Liver (tissue), 9 donors: ENCODE results near the gene TCHHL1. TPM values are rescaled to one million over a fixed set of nuclear protein-coding genes. Genes with fewer than 3 reads are reported as not detected.

Source experiments
- DNase-seq: peaks from one replicate; pipeline ENCODE4 v3.0.0-alpha.2; 2017; ENCODE audit warnings: low spot score
- H3K27ac ChIP-seq, 2 donors: one replicate each; pipeline ENCODE4 v1.7.0; 2013; ENCODE audit warnings: inconsistent platforms in 2 of 2, low read length in 2 of 2, control low read depth in 1 of 2, low read depth in 1 of 2, mild to moderate bottlenecking in 1 of 2
- H3K27me3 ChIP-seq, 4 donors: one replicate each; pipeline versions ENCODE4 v1.6.1 to v1.7.0; 2013; ENCODE audit warnings: low read length in 3 of 4, inconsistent platforms in 1 of 4, mild to moderate bottlenecking in 1 of 4, moderate library complexity in 1 of 4; ENCODE audit not compliant: control insufficient read depth in 4 of 4, insufficient read depth in 4 of 4
- H3K36me3 ChIP-seq, 4 donors: one replicate each; pipeline versions ENCODE4 v1.6.1 to v1.7.0; 2013; ENCODE audit warnings: low read length in 3 of 4, mild to moderate bottlenecking in 3 of 4, low read depth in 1 of 4, moderate library complexity in 1 of 4; ENCODE audit not compliant: control insufficient read depth in 4 of 4, insufficient read depth in 3 of 4
- H3K4me1 ChIP-seq, 4 donors: one replicate each; pipeline versions ENCODE4 v1.6.1 to v1.7.0; 2013; ENCODE audit warnings: low read length in 3 of 4, mild to moderate bottlenecking in 3 of 4, moderate library complexity in 1 of 4; ENCODE audit not compliant: control insufficient read depth in 4 of 4, insufficient read depth in 4 of 4
- H3K4me3 ChIP-seq, 3 donors: one replicate each; pipeline versions ENCODE4 v1.6.1 to v1.7.0; 2013; ENCODE audit warnings: low read length in 3 of 3, control low read depth in 1 of 3, low read depth in 1 of 3, mild to moderate bottlenecking in 1 of 3
- H3K9ac ChIP-seq, 2 donors: one replicate each; pipeline ENCODE4 v1.7.0; 2013; ENCODE audit warnings: low read length in 2 of 2, mild to moderate bottlenecking in 2 of 2, moderate library complexity in 2 of 2, control low read depth in 1 of 2, low read depth in 1 of 2
- H3K9me3 ChIP-seq, 4 donors: one replicate each; pipeline versions ENCODE4 v1.6.1 to v1.7.0; 2013; ENCODE audit warnings: low read length in 3 of 4; ENCODE audit not compliant: control insufficient read depth in 4 of 4
- ATF3 ChIP-seq: IDR thresholded peaks from 2 replicates; pipeline ENCODE4 v1.6.1; 2016; ENCODE audit warnings: antibody characterized with exemption
- FOXA1 ChIP-seq: IDR thresholded peaks from 2 replicates; pipeline ENCODE4 v1.6.1; 2016; ENCODE audit warnings: antibody characterized with exemption
- FOXA2 ChIP-seq: IDR thresholded peaks from 2 replicates; pipeline ENCODE4 v1.6.1; 2016; ENCODE audit warnings: antibody characterized with exemption
- HNF4A ChIP-seq, 2 donors: conservative IDR thresholded peaks; 2 replicates each; pipeline ENCODE4 v1.6.1; 2016; ENCODE audit warnings: antibody characterized with exemption in 2 of 2, mild to moderate bottlenecking in 2 of 2
- RAD21 ChIP-seq, 2 donors: IDR thresholded peaks; 2 replicates each; pipeline ENCODE4 v1.6.1; 2016; ENCODE audit warnings: antibody characterized with exemption in 2 of 2, mild to moderate bottlenecking in 2 of 2
- RXRA ChIP-seq, 2 donors: IDR thresholded peaks; 2 replicates each; pipeline ENCODE4 v1.6.1; 2017 to 2018; ENCODE audit warnings: antibody characterized with exemption in 2 of 2, mild to moderate bottlenecking in 1 of 2
- SP1 ChIP-seq: IDR thresholded peaks from 2 replicates; pipeline ENCODE4 v1.6.1; 2018; ENCODE audit warnings: antibody characterized with exemption, mild to moderate bottlenecking
- TAF1 ChIP-seq: conservative IDR thresholded peaks from 2 replicates; pipeline ENCODE4 v1.6.1; 2016; ENCODE audit warnings: antibody characterized with exemption, mild to moderate bottlenecking
- YY1 ChIP-seq: IDR thresholded peaks from 2 replicates; pipeline ENCODE4 v1.6.1; 2016; ENCODE audit warnings: antibody characterized with exemption, mild to moderate bottlenecking
- WGBS: extraction: QIAGEN DNeasy Blood & Tissue Kit; methylation state at CpG from one replicate; pipeline ENCODE4 v1.1.7; 2013; 5-methylcytosine and 5-hydroxymethylcytosine counted together
- polyA plus RNA-seq, 2 donors: library from polyadenylated mRNA; stranded (reverse) in 1 of 2; unstranded in 1 of 2; fragments of 200-250 nt in 1 of 2; fragments of >200 nt in 1 of 2; fragmentation: Nextera tagmentation in 1 of 2; extraction: Ambion mirVana in 1 of 2; gene quantifications; one replicate each; pipeline versions ENCODE4 v1.2.1 to v1.2.3, GENCODE V29; 2013 to 2015
- total RNA-seq, 2 donors: library from RNA; depleted of rRNA; stranded (reverse); fragments of >200 nt; gene quantifications; one replicate each; pipeline ENCODE4 v1.2.3, GENCODE V29; 2014
- TF ChIP-seq, protein P1 (sequence below): IDR thresholded peaks from 2 replicates; pipeline ENCODE4 v1.6.1; 2016; ENCODE audit warnings: antibody characterized with exemption
- TF ChIP-seq, protein P2 (sequence below): IDR thresholded peaks from 2 replicates; pipeline ENCODE4 v1.6.1; 2016; ENCODE audit warnings: antibody characterized with exemption, mild to moderate bottlenecking
- TF ChIP-seq, protein P3 (sequence below): fragments of 150-350 bp; IDR thresholded peaks from 2 replicates; pipeline ENCODE4 v1.5.1; 2017; ENCODE audit warnings: improper control_type of control experiment, low read depth, low read length; ENCODE audit not compliant: missing input control
- donor health status: healthy.
- donor health status: healthy.
- donor health status: healthy.
- donor health status: healthy.
- donor health status: healthy.

Gene TCHHL1
- total and polyA plus RNA-seq, 4 donors, result not detected

GRCh38 chr1:152035539-152036266, 53.2 kb downstream of the TCHHL1 start:
- peak overlapping the region; percentile 35 to 58 (median 56) for H3K4me3 ChIP-seq
- H3K27me3 ChIP-seq, result peaks cover 0 to 2% (median 0%) of the 10 kb centered on the region in 4 donors
- H3K9ac ChIP-seq, result peak overlapping the region; percentile 52 to 75
- no peak for TF ChIP-seq YY1
- TF ChIP-seq RAD21 (IDR thresholded peaks at IDR 0.05), result no peak
- no peak for TF ChIP-seq ATF3
- TF ChIP-seq TAF1, result no peak
- TF ChIP-seq, protein P1, sequence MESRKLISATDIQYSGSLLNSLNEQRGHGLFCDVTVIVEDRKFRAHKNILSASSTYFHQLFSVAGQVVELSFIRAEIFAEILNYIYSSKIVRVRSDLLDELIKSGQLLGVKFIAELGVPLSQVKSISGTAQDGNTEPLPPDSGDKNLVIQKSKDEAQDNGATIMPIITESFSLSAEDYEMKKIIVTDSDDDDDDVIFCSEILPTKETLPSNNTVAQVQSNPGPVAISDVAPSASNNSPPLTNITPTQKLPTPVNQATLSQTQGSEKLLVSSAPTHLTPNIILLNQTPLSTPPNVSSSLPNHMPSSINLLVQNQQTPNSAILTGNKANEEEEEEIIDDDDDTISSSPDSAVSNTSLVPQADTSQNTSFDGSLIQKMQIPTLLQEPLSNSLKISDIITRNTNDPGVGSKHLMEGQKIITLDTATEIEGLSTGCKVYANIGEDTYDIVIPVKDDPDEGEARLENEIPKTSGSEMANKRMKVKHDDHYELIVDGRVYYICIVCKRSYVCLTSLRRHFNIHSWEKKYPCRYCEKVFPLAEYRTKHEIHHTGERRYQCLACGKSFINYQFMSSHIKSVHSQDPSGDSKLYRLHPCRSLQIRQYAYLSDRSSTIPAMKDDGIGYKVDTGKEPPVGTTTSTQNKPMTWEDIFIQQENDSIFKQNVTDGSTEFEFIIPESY, result no peak
- TF ChIP-seq RXRA (IDR thresholded peaks at IDR 0.05), result no peak
- TF ChIP-seq, protein P2, sequence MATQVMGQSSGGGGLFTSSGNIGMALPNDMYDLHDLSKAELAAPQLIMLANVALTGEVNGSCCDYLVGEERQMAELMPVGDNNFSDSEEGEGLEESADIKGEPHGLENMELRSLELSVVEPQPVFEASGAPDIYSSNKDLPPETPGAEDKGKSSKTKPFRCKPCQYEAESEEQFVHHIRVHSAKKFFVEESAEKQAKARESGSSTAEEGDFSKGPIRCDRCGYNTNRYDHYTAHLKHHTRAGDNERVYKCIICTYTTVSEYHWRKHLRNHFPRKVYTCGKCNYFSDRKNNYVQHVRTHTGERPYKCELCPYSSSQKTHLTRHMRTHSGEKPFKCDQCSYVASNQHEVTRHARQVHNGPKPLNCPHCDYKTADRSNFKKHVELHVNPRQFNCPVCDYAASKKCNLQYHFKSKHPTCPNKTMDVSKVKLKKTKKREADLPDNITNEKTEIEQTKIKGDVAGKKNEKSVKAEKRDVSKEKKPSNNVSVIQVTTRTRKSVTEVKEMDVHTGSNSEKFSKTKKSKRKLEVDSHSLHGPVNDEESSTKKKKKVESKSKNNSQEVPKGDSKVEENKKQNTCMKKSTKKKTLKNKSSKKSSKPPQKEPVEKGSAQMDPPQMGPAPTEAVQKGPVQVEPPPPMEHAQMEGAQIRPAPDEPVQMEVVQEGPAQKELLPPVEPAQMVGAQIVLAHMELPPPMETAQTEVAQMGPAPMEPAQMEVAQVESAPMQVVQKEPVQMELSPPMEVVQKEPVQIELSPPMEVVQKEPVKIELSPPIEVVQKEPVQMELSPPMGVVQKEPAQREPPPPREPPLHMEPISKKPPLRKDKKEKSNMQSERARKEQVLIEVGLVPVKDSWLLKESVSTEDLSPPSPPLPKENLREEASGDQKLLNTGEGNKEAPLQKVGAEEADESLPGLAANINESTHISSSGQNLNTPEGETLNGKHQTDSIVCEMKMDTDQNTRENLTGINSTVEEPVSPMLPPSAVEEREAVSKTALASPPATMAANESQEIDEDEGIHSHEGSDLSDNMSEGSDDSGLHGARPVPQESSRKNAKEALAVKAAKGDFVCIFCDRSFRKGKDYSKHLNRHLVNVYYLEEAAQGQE, result no peak
- peaks cover 3 to 14% (median 6%) of the 10 kb centered on the region in 4 donors for H3K4me1 ChIP-seq
- WGBS, result 43% methylated on average over 17 of the region's 17 CpGs
- peak overlapping the region; percentile 80 to 93 for H3K27ac ChIP-seq
- H3K36me3 ChIP-seq, result peaks cover 0 to 3% (median 0%) of the 10 kb centered on the region in 4 donors
- no peaks in the 10 kb centered on the region for H3K9me3 ChIP-seq
- DNase-seq, result no peak

DNA sequence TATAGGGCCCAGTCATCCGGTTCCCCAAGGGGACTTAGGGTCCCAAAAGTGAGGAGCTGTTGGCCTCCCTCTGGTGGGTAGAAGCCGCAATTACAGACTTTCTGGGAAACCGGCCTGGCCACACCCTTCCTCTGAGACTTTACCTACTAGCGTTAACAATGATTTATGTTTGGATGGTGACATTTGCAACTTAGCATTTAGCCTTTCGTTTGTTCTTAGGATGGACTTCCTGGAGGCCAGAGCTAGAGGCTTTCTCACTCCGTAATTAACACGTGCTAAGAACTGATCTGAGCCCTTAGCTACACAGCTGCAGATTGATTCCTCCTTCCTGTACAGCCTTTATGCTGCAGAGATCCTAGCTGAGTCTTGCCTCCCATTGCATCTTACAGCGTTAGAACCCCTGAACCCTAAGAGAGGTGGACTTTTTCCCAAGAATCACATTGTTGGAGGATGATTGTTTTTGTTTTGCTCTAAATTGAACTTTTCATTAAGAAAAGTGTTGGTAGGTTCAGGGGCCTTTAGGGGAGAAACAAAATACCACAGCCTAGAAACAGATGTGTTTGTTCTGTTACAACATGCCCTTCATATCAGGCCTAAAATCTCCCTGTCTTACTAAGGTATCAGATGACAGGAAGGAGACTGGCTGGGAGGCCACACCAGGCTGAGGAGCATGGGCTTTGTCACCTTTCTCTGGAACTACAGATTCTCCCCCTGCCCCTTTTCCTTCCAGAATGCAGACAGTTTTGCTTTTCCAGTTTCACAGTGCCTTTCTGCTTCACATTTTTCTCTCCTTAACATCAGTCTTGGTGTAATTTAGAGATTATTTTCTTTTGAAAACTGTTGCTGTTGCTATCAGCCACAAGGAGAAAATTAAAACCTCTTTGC, 54.0 kb downstream of the TCHHL1 start:
- Histone ChIP-seq H3K9me3 (no peaks in the 10 kb centered on the region), H3K27ac (peak overlapping the region; percentile 80 to 93), H3K4me1 (peaks cover 3 to 14% (median 6%) of the 10 kb centered on the region in 4 donors), H3K4me3 (peak overlapping the region; percentile 35 to 58 (median 56)), H3K9ac (peak overlapping the region; percentile 15 to 75), H3K27me3 (peaks cover 0 to 2% (median 0%) of the 10 kb centered on the region in 4 donors), H3K36me3 (peaks cover 0 to 3% (median 0%) of the 10 kb centered on the region in 4 donors)
- peak; percentile 53 for DNase-seq
- 38% methylated on average over 8 of the region's 8 CpGs for WGBS
- TF ChIP-seq FOXA1, result no peak
- TF ChIP-seq, protein P3, sequence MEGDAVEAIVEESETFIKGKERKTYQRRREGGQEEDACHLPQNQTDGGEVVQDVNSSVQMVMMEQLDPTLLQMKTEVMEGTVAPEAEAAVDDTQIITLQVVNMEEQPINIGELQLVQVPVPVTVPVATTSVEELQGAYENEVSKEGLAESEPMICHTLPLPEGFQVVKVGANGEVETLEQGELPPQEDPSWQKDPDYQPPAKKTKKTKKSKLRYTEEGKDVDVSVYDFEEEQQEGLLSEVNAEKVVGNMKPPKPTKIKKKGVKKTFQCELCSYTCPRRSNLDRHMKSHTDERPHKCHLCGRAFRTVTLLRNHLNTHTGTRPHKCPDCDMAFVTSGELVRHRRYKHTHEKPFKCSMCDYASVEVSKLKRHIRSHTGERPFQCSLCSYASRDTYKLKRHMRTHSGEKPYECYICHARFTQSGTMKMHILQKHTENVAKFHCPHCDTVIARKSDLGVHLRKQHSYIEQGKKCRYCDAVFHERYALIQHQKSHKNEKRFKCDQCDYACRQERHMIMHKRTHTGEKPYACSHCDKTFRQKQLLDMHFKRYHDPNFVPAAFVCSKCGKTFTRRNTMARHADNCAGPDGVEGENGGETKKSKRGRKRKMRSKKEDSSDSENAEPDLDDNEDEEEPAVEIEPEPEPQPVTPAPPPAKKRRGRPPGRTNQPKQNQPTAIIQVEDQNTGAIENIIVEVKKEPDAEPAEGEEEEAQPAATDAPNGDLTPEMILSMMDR, result peak; percentile 33
- TF ChIP-seq SP1, result peak; percentile 13
- TF ChIP-seq, protein P1, result no peak
- TF ChIP-seq FOXA2, result no peak
- TF ChIP-seq HNF4A (conservative IDR thresholded peaks at IDR 0.05), result no peak
